Jurkat, Clone E6-1 (cell line): ENCODE data around the gene CCDC183.
A peak's percentile ranks its signal among the peaks of the same experiment; 100 is the strongest.
"Not testable (repeated sequence)": the region's sequence is repeated elsewhere in the genome, so short reads cannot be mapped to it uniquely, and the experiment has no call there.

Source experiments
- DNase-seq: peaks from one replicate; pipeline ENCODE4 v3.0.0-alpha.2; 2011; ENCODE audit warnings: low read depth, low spot score
- H3K4me3 ChIP-seq: 2 replicates; pipeline ENCODE4 v1.5.1; 2011; ENCODE audit warnings: mild to moderate bottlenecking, low read length, control low read depth, moderate library complexity

CCDC183 gene

GRCh38 chr9:136777359-136777758, 18.8 kb upstream of the CCDC183 start:
- no peak for DNase-seq

DNA sequence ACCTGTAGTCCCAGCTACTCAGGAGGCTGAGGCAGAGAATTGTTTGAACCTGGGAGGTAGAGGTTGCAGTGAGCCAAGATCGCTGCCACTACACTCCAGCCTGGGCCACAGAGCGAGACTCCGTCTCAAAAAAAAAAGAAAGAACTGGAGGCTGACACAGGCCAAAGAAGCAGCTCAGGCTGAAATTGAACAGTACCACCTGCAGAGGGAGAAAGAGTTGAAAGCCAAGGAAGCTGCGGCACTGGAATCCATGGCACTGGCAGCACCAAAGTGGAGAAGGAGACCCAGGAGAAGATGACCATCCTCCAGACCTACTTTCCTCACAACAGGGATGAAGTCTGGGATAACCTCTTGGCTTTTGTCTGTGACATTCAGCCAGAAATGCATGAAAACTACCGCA, 16.3 kb upstream of the CCDC183 start:
- no peak overlapping the region for H3K4me3 ChIP-seq
- DNase-seq, result no peak

More at GRCh38 chr9:136777359-136777758, 18.8 kb upstream of the CCDC183 start:
- no peak overlapping the region for H3K4me3 ChIP-seq

- no peak for DNase-seq
- no peak overlapping the region for H3K4me3 ChIP-seq
These were observed 13.7 kb upstream of the CCDC183 start for GRCh38 chr9:136782452-136782851.

GRCh38 chr9:136784249-136784996, 11.7 kb upstream of the CCDC183 start:
- DNase-seq, result no peak
- H3K4me3 ChIP-seq, result no peak overlapping the region

- no peak overlapping the region for H3K4me3 ChIP-seq
- no peak for DNase-seq
These were observed 11.2 kb upstream of the CCDC183 start for GRCh38 chr9:136784997-136785361.

- DNase-seq, H3K4me3 ChIP-seq: not testable (repeated sequence)
These were observed 10.4 kb upstream of the CCDC183 start for GRCh38 chr9:136785565-136786355.

GRCh38 chr9:136786451-136786850, 9.7 kb upstream of the CCDC183 start:
- no peak for DNase-seq
- no peak overlapping the region for H3K4me3 ChIP-seq

- H3K4me3 ChIP-seq, DNase-seq: not testable (repeated sequence)
These were observed 9.2 kb upstream of the CCDC183 start for GRCh38 chr9:136786983-136787382.

DNA sequence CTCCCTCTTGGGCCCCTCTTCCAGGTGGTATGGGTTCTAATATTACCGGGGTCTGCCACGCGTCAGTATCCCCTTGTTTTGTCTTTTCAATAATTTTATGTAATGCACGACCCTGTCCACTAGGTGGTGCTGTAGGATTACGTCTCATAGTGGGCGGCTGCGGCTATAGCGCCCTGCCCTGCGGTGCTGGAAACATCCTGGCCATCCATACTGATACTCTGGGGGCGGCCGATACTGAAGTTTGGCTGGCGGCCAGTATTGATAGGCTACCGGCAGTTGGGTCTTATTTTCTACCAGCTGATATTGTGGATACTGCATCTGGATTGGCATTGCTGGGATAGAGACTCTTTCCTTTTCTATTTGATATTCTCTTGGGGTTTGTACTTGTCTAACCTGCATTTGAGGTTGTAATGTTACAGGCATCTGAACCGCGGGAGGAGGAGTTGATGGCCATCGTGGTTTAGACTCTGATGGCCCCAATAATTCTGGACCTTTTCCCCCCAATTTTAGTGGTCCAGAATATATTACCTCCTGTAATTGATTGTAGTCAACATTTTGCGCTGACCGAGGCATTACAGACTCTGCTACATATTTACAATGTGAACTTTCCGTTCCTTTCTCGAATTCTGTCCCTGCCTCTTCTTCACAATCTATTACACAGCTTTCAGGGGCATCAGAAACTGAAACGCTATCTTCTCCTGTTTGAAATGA, 8.3 kb upstream of the CCDC183 start:
- peak overlapping the region; percentile 21 for H3K4me3 ChIP-seq
- DNase-seq, result peak; percentile 65

DNA sequence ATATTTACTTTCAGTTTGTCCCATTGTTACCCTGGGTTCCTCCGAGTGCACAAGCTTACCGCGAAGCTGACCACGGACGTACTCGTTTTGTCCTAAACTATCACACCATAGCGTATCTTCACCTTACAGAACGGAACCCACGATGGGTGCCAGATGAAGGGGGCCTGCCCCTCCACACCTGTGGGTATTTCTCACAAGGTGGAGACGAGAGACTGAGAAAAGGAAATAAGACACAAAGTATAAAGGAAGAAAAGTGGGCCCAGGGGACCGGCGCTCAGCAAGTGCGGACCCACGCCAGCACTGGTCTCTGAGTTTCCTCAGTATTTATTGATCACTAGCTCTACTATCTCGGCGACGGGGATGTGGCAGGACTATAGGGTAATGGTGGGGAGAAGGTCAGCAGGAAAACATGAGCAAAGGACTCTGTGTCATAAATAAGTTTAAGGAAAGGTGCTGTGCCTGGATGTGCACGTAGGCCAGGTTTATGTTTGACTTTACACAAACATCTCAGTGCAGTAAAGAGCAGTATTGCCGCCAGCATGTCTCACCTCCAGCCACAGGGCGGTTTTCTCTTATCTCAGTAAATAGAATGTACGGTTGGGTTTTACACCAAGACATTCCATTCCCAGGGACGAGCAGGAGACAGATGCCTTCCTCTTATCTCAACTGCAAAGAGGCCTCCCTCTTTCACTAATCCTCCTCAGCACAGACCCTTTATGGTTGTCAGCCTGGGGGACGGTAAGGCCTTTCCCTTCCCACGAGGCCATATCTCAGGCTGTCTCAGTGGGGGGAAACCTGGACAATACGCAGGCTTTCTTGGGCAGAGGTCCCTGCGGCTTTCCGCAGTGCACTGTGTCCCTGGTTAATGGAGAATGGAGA, 7.3 kb upstream of the CCDC183 start:
- H3K4me3 ChIP-seq, DNase-seq: not testable (repeated sequence)

GRCh38 chr9:136789523-136789937, 6.6 kb upstream of the CCDC183 start:
- H3K4me3 ChIP-seq, result no peak overlapping the region
- DNase-seq, result no peak

DNA sequence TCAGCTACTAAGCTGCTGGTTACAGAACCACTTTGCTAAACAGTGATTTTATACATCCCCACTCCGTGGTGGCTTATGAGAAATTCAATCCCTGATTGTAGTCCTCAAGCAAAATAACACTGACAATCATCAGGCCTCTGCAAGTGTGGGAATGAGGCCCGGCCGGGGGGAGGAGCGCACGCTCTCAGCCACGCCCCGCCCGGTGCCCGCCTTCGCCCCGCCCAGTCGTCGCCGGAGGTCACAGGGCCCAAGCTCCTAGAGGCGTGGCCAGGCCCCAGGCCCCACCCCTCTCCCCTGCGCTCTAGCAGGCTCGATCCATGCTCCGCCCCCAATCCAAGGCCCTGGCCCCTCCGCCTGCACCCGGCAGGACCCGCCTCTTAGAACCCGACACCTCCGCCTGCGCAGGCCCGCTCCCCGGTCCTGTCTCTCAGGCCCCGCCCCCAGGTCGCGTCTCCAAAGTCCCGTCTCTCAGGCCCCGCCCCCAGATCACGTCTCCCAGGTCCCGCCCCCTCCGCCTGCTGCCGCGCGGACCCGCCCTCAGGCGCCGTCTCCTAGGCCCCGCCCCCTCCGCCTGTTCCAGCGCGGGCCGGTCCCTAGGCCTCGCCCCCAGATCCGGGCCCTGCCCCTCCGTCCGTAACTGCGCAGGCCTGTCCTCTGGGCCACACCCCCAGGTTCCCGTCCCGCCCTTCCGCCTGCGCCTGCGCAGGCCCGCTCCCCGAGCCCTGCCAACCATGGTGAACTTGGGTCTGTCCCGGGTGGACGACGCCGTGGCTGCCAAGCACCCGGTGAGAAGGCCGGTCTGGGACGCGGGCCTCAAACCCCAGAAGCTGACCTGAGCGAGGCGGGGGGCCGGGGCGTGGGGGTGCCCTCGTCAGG, 5.3 kb upstream of the CCDC183 start, which contains the start of gene TMEM141:
TMEM141 (plus strand) TSS at position 705 of the 876 bp plus-strand sequence; CDS start at position 732, 27 bp downstream.
- peak; percentile 97 for DNase-seq
- H3K4me3 ChIP-seq, result peak within 1 kb of the TSS; percentile 86

- no peak for DNase-seq
These were observed 4.4 kb upstream of the CCDC183 start for GRCh38 chr9:136791516-136792276.

DNA sequence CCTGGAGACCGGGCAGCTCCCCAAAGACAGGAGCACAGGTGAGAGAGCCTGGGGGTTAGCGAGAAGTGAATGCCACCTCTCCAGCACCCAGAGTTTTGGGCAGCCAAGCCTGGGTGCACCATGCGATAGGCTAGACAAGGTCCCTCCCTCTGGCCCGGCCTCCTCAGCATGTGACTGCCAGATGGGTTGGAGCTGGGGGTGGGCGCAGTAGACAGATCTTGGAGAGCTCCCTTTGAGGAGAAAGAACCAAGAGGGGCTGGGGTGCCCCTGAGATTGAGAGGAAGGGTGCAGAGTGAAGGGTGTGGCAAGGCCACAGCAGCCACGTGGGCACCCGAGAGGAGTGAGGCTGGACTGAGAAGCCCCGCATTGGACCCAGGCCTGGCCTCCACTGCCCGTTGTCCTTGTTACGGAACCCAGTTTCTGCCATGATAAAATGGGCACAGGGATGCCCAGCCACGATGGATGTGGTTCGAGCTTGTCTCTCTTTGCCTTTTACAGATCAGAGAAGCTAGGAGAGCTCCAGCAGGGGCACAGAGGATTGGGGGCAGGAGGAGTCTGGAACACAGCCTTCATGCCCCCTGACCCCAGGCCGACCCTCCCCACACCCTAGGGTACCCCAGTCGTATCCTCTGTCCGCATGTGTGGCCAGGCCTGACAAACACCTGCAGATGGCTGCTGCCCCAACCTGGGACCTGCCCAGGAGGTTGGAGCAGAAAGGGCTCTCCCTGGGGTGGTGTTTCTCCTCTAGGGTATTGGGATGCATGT, 3.6 kb upstream of the CCDC183 start:
- peak overlapping the region; percentile 86 for H3K4me3 ChIP-seq
- DNase-seq, result no peak

More at GRCh38 chr9:136791516-136792276, 4.4 kb upstream of the CCDC183 start:
- peak overlapping the region; percentile 86 for H3K4me3 ChIP-seq

DNA sequence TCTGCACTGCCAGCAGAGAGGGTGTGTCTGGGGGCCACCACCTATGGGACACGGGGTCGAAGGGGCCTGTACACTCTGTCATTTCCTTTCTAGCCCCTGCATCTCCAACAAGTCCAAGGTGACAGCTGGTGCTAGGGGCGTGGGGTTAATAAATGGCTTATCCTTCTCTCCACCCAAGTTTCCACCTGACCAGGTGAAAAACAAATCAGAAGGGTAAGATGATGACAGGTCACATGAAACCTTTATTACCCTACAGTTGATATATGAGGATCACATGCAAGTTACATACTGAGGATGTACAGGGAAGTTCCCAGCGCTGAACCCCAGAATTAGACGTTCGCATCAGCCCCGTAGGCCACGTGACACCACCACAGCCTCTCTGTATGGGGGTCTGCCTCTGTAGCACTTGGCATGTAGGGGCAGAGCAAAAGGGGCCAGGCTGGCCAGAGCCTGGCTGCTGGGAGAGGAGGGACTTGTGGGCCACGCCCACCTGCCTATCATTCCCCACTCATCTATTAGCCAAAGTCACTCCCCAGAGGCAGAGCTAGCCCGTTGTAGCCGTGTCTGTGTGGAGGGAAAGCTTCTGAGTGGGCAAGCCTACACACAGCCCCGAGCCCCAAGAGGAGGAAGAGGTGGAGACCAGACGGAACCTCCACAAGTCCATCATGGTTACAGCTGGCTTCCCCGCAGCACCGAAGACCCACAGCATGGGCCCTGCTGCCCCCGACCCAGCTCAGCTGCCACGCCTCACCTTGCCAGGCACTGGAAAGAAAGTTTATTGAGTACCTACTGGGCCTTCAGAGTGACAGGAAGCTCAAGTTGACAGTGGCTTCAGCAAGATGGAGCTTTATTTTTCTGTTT, 2.8 kb upstream of the CCDC183 start:
- no peak for DNase-seq
- no peak overlapping the region for H3K4me3 ChIP-seq
